Right ventricle myocardium superior (tissue), 1 donor: ENCODE measurements around the gene KIF15. TPM values are rescaled to one million over a fixed set of nuclear protein-coding genes. Genes with fewer than 3 reads are reported as not detected.

Experiments
- ATAC-seq: fragments of 200-7000 bp; cut with Tn5 transposase; one replicate; pipeline ENCODE4 v1.9.1; 2020; ENCODE audit warnings: mild to moderate bottlenecking; ENCODE audit not compliant: poor library complexity
- DNase-seq: peaks from one replicate; pipeline ENCODE4 v3.0.0-alpha.2; 2020
- intact Hi-C: fragments of 100-400 bp; cut with DNase I; formaldehyde crosslinking; loops from one replicate; pipeline ENCODE4 v1.11.2; 2022
- long read RNA-seq: library from polyadenylated mRNA; unstranded; transcript quantifications from one replicate; pipeline ENCODE4 v2.0.0, GENCODE V29; 2021
- total RNA-seq: library from RNA; stranded (reverse); fragmentation: NEBNext Ultra II Directional; extraction: Animal tissue kit (Norgen Biotek cat#: 25700); gene quantifications from one replicate; pipeline ENCODE4 v1.2.1, GENCODE V29; 2021
- donor health status: DM: no; HTN: yes; CAD: no; lungs with severe emphysema.

Gene KIF15, protein sequence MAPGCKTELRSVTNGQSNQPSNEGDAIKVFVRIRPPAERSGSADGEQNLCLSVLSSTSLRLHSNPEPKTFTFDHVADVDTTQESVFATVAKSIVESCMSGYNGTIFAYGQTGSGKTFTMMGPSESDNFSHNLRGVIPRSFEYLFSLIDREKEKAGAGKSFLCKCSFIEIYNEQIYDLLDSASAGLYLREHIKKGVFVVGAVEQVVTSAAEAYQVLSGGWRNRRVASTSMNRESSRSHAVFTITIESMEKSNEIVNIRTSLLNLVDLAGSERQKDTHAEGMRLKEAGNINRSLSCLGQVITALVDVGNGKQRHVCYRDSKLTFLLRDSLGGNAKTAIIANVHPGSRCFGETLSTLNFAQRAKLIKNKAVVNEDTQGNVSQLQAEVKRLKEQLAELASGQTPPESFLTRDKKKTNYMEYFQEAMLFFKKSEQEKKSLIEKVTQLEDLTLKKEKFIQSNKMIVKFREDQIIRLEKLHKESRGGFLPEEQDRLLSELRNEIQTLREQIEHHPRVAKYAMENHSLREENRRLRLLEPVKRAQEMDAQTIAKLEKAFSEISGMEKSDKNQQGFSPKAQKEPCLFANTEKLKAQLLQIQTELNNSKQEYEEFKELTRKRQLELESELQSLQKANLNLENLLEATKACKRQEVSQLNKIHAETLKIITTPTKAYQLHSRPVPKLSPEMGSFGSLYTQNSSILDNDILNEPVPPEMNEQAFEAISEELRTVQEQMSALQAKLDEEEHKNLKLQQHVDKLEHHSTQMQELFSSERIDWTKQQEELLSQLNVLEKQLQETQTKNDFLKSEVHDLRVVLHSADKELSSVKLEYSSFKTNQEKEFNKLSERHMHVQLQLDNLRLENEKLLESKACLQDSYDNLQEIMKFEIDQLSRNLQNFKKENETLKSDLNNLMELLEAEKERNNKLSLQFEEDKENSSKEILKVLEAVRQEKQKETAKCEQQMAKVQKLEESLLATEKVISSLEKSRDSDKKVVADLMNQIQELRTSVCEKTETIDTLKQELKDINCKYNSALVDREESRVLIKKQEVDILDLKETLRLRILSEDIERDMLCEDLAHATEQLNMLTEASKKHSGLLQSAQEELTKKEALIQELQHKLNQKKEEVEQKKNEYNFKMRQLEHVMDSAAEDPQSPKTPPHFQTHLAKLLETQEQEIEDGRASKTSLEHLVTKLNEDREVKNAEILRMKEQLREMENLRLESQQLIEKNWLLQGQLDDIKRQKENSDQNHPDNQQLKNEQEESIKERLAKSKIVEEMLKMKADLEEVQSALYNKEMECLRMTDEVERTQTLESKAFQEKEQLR (N-terminal part only)
- 0.73 TPM for total RNA-seq
- long read RNA-seq, partial matches to known transcripts, result 0 of 2 reads
- long read RNA-seq, other reads (novel, unspliced or antisense), result 2 of 2 reads

GRCh38 chr3:44761424-44762169 is at the start of gene KIF15, which contains the start of gene KIAA1143:
KIF15 (plus strand) TSS chr3:44761794; CDS start chr3:44761866, 72 bp downstream.
KIAA1143 (minus strand) TSS chr3:44761619; CDS start chr3:44761602, 17 bp downstream.
- intact Hi-C loops, result loop anchor here (5.0 to 10.0 kb wide), 2 partner anchors 47 to 101 kb away; partner anchors contain the start of genes TMEM42 and ZNF502
- peak; percentile 98 for DNase-seq
- ATAC-seq, result peak; percentile 100

GRCh38 chr3:44712455-44713075 is 49.0 kb upstream of the KIF15 start, which contains the start of gene ZNF502:
ZNF502 (plus strand) TSS chr3:44712660; CDS start chr3:44720262, 7,602 bp downstream.
- DNase-seq (peak; percentile 93), ATAC-seq (peak; percentile 100)
- intact Hi-C loops, result loop anchor here (10.0 kb wide), 1 partner anchor 52 kb away; the partner anchor contains the start of genes KIAA1143 and KIF15

GRCh38 chr3:44721231-44722102 is 40.1 kb upstream of the KIF15 start:
- intact Hi-C loops, result loop anchor here (10.0 kb wide), 1 partner anchor 77 kb away; the partner anchor contains the start of gene ZNF35
- ATAC-seq, result no peak
- DNase-seq, result no peak

GRCh38 chr3:44722103-44722401 is 39.5 kb upstream of the KIF15 start:
- intact Hi-C loops, result loop anchor here (10.0 kb wide), 1 partner anchor 77 kb away; the partner anchor contains the start of gene ZNF35
- no peak for DNase-seq
- no peak for ATAC-seq

DNA sequence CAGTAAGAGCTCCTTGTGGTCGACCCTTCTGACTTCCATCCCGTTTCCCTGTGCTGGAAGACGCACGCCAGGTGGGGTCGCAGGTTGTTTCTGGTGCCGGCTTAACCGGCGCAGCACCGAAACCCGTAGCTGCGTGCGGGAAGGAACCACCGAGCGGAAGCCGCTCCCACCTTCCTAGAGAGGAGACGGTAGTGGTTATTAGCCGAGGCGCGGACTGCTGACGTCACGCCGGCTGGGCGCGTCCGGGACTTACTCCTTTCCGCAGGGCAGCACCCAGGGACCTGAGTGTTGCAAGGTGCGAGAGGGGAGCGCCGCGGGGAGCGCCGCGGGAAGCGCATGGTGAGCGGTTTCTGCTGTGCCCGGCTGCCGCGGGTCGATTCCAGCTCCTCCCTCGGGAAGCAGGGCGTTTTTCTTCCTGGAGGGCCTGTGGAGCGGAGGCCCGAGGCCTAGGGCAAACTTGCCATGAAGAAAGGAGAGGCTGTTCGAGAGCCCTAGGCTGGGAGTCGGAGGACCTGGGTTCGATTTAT is 32.1 kb upstream of the KIF15 start, which contains the start of gene ZNF501:
Gene ZNF501 (plus strand): TSS at position 252 of the 527 bp plus-strand sequence. CDS start 4,787 bp downstream, outside the sequence.
- intact Hi-C loops, result loop anchor here (10.0 kb wide), 1 partner anchor 85 kb away; the partner anchor contains the start of gene ZNF35
- peak; percentile 98 for DNase-seq
- peak; percentile 100 for ATAC-seq

DNA sequence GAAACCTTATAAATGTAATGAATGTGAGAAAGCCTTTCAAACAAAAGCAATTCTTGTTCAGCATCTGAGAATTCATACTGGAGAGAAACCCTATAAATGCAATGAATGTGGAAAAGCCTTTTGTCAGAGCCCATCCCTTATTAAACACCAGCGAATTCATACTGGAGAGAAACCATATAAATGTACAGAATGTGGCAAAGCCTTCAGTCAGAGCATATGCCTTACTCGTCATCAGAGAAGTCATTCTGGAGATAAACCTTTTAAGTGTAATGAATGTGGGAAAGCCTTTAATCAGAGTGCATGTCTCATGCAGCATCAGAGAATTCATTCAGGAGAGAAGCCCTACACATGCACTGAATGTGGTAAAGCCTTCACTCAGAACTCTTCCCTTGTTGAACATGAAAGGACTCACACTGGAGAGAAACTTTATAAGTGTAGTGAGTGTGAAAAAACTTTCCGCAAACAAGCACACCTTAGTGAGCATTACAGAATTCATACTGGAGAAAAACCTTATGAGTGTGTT is 26.9 kb upstream of the KIF15 start:
- intact Hi-C loops, result no loop called here
- no peak for ATAC-seq
- no peak for DNase-seq

- no peak for ATAC-seq
- intact Hi-C loops, result loop anchor here (5.0 to 10.0 kb wide), 2 partner anchors 46 to 101 kb away; partner anchors contain the start of genes TMEM42 and ZNF502
- DNase-seq, result no peak
These were observed 532 bp upstream of the KIF15 start for GRCh38 chr3:44761101-44761423.

DNA sequence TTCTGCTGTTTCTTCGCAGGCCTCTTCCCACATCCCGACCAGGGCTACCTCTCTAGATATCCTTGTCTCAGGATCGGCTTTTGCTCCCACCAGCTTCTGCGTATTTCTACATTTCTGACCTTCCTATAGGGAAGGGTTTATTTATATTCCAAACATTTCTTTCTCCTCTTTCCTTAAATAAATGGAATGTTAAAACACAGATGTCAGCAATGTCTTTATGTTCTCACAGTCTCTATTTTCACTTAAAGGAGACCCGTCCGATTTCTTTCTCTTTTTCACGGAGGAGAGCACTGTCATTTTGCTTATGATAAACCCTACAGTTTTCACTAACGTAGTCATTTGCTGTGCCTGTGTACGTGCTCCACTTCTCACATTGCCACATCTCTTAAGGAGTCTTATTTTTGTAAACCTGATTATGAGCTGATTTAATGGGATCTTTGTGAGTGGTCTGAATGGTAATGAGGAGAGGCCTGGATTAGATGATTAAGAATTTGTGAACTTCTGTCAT is 630 bp downstream of the KIF15 start:
- ATAC-seq (no peak), DNase-seq (no peak)
- intact Hi-C loops, result loop anchor here (5.0 to 10.0 kb wide), 2 partner anchors 47 to 100 kb away; partner anchors contain the start of genes TMEM42 and ZNF502

DNA sequence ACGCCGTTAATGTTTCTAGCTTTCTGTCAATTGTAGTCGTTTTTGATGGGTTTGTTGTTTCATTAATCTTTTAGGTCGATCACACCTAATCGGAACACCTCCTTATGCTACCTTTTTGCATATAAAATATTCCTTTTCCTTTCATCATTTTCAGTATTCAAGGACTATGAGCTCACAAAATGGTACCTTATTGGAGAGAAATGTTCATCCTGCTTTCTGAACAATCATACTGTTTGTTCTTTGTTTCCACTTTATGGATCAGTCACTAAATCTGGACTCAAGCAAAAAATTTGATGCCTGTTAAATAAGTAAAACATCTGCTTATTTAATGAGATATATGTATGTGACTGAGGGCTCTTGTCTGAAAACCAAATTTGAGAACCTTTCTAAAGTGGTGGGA is 1.1 kb downstream of the KIF15 start:
- intact Hi-C loops, result loop anchor here (5.0 to 10.0 kb wide), 2 partner anchors 48 to 100 kb away; partner anchors contain the start of genes TMEM42 and ZNF502
- DNase-seq (no peak), ATAC-seq (no peak)

DNA sequence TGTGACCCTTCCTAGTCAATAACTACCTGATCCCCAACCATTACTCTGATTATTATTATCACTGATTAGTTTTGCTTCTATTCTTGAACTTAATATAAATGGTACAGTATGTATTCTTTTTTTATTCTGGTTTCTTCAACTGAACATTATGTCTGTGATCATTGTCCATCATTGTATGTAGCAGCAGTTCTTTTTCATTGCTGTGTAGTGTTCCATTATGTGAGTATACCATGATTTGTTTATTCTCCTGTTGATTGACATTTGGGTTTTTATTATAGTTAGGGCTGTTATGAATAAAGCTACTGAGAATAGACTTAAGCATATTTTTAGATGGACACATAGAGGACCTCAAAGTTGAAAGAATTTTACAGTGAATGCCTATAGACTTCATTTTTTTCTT is 2.7 kb downstream of the KIF15 start:
- intact Hi-C loops, result loop anchor here (5.0 to 10.0 kb wide), 2 partner anchors 49 to 98 kb away; partner anchors contain the start of genes TMEM42 and ZNF502
- no peak for ATAC-seq
- no peak for DNase-seq

DNA sequence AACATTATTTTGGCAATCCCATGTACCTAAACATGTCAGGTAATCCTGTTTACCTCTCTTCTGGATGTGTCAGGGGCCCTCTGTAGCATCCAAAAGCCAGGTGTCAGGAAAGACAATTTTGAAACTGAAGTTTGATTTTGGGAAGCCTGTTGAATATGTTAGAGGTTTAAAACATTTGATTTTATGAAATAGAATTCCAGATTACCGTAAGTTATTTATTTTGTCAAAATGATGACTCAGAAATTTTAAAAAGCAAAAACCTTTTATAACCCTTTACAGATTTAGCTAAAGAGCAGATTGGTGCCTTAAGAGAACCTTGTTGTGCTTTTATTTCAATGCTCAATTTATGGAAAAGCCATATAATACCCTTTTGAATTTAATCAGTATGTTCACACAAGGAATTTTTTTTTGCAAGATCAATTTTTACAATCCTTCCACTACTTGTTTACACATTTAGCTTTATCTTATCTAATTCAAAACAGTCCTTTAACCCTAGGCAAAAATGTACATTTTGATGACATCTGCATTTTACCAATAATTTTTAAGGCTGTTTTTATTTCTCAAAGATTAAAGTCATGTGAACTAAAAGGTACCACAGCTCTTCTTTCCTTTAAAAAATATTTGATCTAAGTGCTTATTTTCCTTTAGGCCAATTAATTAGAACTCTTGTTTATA is 10.0 kb downstream of the KIF15 start:
- intact Hi-C loops, result no loop called here
- no peak for ATAC-seq
- no peak for DNase-seq

- intact Hi-C loops, result no loop called here
- no peak for DNase-seq
- ATAC-seq, result no peak
These were observed 10.5 kb downstream of the KIF15 start for GRCh38 chr3:44772099-44772442.

GRCh38 chr3:44782891-44783290 is 21.3 kb downstream of the KIF15 start:
- intact Hi-C loops, result no loop called here
- no peak for ATAC-seq
- DNase-seq, result no peak

- intact Hi-C loops, result no loop called here
- no peak for DNase-seq
- ATAC-seq, result no peak
These were observed 33.6 kb downstream of the KIF15 start for GRCh38 chr3:44795197-44795596.

- no peak for DNase-seq
- ATAC-seq, result no peak
- intact Hi-C loops, result no loop called here
These were observed 40.4 kb downstream of the KIF15 start for GRCh38 chr3:44802011-44802410.
